SKM-1 treated with dmso at 0.1 percent for 144 hours (cell line): ENCODE data around the gene LSM8.
"Not testable (repeated sequence)": the region's sequence is repeated elsewhere in the genome, so short reads cannot be mapped to it uniquely, and the experiment has no call there.

Experiments used
- DNase-seq: peaks from one replicate; lab custom pipeline; 2025; ENCODE audit not compliant: unreplicated experiment; lab: John Stamatoyannopoulos, UW

Gene LSM8

DNA sequence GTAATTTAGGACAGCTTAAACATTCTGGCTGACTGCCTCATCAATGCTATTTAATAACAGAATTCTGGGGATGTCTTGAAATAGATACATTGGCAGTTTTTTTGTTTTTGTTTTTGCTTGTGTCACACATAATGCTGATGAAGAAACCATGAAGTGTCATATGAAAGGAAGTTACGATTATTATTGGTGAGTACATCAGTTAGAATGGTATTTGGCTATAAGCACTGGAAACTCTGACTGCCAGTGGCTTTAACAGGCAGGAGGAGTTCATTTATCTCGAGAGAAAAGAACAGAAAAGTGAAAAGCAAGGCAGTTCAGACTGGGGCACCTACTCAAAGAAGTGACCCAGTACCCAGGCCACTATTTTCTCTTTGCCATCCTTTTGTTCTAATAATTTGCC lies 18.1 kb downstream of the LSM8 start:
- no peak for DNase-seq

DNA sequence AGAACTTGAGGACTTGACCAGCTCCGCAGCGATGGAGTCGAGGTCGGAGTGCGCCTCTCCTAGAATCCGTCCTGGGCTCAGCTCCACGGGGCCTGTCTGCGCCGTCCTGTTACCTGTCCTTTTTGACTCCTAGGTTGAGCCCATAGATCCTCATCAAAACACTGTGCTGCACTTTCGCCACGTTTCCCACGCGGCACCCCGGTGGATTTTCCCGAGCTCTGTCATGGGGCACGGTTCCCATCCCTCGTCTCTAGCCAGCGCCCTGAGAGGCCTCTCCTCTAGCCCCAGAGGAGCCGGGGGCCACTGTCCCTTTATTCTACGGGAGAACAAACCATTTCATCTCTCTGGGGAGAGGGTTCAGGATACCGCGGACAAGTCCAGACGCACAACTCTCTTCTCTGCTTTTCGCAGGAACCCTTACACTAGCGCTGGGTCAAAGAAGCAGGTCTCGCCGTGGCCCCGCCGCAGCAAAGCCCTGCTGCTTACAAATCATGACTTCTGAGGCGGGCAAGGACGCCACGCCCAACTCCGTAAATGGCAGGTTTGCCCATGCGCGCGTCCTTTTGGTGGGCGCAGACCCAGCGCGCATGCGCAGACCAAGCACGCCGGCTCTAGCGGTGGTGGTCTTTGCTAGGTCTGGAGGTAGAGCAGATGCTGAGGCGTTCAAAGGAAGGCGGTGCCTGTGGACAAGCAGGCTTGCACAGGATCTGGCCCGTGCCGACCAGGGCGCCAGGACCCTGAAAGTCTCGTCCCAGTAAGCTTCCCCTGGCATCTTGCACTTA lies 30.3 kb downstream of the LSM8 start:
- DNase-seq, result no peak

DNA sequence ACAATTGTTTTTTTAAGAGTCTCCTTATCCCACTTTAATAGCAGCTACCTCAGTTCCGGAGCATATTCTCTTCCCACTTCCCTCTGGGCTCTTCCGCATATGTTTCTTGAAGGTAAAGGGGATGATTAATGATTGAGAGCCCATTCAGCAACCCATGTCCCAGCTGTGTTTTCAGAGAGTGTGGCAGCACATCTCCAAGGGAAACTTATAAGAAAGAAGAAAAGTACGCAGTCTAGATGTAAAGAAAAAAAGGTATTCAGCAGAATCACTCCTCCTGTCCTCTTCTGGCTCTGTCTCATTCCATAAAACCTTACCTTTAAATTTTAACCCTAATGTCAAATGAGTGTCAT lies 30.8 kb downstream of the LSM8 start:
- DNase-seq, result no peak

DNA sequence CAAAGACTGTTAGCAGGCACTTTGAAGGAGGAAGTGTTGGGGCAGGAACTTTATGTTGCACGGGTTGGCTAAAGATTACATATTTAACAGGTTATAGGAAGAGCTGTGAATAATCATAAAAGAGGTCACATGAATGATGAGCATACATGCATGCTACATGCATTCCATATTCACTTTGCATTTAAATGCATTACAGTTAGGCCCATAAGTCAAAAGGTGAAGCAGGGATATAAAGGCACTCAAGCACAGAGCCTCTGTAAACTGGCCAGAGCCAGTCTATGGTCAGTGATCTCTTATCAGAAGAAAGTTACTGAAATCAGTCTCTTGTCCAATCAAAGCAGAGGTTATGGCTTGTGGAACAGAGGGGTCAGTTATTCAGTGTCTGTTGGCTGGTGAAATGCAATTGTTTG lies 33.3 kb downstream of the LSM8 start:
- no peak for DNase-seq

DNA sequence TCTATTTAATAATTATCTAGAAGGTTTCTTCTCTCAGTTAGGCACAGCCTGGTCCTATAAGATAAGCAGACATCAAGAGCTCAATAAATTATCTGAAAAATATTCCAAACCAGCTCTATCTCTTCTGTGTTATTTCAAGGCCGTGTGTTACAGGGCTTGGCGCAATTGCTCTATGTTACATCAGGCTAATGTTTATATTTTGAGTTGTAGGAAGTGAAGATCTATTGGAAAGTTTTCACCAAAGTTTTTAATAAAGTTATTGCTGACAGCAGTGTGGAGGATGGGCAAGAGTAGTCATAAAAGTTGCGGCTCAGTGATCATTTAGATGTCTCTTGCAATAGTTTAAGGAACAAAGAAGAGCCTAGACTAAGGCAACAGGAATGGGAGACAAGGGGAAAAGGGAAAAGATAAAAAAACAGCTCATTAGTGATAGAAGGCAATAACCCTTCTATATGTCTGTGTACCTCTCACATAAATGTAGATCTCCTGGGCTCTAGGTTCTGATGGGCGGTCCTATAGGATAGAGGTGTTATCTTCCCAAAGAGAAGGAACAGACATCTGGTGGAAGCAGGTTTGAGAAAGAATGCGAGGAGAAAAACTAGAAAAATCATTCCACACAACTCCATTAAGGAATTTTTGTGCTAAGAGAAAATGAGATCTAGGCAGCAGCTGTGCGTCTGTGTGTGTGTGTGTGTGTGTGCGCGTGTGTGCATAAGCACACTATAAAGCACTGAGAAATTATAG lies 34.6 kb downstream of the LSM8 start:
- no peak for DNase-seq

DNA sequence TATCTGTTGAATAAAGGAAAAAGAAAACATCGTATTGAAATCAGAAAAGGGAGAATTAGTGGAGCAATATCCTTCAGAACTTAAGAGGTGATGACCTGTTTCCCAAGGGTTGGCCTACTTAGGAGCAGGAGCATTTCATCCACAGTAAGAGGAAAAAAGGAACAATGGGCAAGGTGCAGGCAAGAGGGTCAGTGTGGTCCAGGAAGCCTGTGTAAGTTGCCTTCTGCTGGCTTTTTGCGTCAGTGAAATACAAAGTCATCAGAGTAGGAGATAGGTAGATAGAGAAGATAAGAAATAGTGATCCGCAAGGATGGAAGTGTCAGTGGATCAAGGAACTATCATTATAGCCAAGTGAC lies 35.2 kb downstream of the LSM8 start:
- DNase-seq, result no peak

DNA sequence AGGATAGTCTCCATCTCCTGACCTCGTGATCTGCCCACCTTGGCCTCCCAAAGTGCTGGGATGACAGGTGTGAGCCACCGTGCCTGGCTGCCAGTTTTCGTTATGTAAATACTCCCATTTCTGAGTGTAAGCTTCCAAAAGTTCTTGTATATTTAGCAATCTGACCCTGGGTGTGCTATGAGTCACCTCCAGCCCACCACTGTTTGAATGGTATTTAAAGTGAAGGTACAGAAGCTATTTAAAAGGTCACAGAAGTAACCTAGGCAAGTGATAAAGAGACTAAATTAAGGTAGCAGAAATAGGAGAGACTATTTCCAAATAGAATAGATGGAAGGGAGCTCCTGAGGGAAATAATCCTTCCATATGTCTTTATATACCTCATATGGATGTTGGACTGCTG lies 36.6 kb downstream of the LSM8 start:
- DNase-seq, result no peak

DNA sequence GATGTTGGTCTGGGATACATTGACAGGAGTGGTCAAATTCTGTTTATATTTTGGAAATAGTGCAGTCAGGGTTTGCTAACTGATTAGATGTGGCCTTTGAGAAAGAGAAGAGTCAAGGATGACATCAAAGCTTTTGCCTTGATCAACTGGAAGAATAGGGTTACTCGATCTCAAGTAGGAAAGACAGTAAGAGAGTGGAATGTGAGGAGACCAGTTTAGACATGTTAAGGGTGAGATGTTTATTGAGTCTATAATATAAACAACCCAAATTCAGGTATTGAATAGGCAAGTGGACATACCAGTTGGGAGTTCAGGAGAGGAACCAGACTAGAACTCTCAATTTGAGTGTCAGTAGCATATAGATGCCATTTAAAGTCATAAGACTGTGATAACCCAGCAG lies 38.6 kb downstream of the LSM8 start:
- DNase-seq, result no peak

DNA sequence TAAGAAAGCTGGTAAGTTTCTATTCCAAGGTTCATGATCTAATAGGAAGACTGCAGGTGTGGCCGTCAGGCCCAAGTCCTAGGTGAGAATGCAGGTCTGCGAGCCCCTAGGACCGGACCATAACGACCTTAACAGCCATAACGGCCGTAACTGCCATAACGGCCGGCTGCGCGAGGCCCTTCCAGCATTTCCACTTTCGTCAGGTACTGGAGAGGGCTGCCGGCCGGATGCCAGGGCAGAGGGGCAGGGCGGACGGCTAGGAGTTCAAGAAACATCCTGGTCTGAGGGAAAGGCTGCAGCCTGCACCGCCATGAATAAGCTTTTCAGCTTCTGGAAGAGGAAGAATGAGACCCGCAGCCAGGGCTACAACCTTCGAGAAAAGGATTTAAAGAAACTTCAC lies 40.6 kb downstream of the LSM8 start, which contains the start of gene ANKRD7:
Gene ANKRD7 (plus strand): TSS at position 184 of the 400 bp plus-strand sequence. CDS start 127 bp downstream, at position 311.
- DNase-seq, result no peak

DNA sequence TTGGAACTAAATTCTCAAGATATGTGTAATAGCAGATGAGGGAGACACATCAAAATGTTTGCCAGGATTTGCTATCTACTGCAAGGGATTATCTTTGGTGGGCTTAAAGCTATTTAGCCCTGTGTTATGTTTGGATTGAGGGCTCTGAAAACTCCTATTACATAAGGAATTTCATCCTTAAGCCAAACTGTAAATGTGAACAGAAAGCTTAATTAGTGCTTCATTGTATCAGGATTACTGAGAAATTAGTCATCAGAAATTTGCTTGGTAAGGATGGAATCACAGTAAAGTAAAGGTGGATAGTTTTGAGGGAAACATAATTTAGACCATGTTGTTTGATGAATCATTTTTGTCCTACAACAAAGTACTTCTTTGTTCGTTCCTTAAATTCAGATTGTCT lies 48.9 kb downstream of the LSM8 start:
- DNase-seq, result no peak

DNA sequence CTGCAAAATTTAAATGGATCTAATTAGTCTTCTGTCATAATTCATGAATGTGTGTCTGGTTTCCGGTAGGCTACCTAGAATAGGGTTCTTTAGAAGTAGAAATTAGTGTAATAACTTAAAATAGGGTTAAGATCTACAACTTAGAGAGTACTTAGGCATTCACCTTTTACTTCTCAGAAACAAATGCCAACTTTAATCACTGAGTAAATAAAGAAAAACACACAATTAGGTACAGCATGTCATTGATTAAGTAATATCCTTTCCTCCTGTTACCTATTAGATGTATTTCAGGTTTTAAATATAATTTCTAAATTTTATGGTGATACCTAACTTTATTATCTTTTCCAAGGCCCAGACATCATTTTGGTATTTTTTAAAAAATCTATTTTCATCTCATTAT lies 49.8 kb downstream of the LSM8 start:
- no peak for DNase-seq

DNA sequence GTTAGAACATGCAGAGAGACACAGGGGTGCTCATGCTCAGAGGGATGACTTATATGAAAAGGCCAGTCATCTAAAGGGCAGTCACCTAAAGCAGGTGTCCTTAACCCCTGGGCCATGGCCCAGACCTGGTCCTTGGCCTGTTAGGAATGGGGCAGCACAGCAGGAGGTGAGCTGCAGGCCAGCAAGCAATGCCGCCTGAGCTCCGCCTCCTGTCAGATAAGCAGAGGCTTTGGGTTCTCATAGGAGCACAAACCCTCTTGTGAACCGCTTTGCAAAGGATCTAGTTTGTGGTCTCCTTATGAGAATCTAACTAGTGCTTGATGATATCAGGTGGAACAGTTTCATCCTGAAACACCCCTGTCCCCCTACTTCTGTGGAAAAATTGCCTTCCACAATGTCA lies 55.0 kb downstream of the LSM8 start:
- no peak for DNase-seq

DNA sequence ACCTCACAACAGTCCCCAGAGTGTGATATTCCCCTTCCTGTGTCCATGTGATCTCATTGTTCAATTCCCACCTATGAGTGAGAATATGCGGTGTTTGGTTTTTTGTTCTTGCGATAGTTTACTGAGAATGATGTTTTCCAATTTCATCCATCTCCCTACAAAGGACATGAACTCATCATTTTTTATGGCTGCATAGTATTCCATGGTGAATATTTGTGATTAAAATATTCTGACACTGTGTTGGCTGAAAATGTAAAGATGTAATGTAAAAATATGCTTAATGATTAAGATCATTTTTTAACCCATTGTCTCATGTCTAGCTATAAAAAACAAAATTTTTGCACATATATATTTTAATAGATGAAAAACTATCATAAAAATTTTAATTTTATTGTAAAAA lies 56.4 kb downstream of the LSM8 start:
- DNase-seq, result not testable (repeated sequence)
